ENCODE results near the gene LRIG1. TPM values are rescaled to one million over a fixed set of nuclear protein-coding genes. Genes with fewer than 3 reads are reported as not detected.

LRIG1 gene
- total RNA-seq, 3 donors from 2014 or later: 66.1 to 227 (median 131) TPM

- no peaks in the 10 kb centered on the region for H3K36me3 ChIP-seq
- no peak overlapping the region for H3K4me3 ChIP-seq
- no peak for DNase-seq (ENCODE audit: low spot score in 2 of 2)
- H3K27me3 ChIP-seq: no peaks in the 10 kb centered on the region
- intact Hi-C loops (cut with DNase I; ENCODE audit: low total_unique reads): no loop called here
- TF ChIP-seq POLR2AphosphoS5 (IDR thresholded peaks at IDR 0.05) (no peak), CTCF (IDR thresholded peaks at IDR 0.05) (no peak), POLR2A (IDR thresholded peaks at IDR 0.05) (no peak)
- no peaks in the 10 kb centered on the region for H3K4me1 ChIP-seq
- no peaks in the 10 kb centered on the region for H3K9me3 ChIP-seq
- no peak overlapping the region for H3K27ac ChIP-seq
These were observed 31.4 kb upstream of the LRIG1 start for GRCh38 chr3:66532160-66532587.

- no peak overlapping the region for H3K4me3 ChIP-seq
- intact Hi-C loops (cut with DNase I; ENCODE audit: low total_unique reads): no loop called here
- H3K4me1 ChIP-seq: no peaks in the 10 kb centered on the region
- no peaks in the 10 kb centered on the region for H3K9me3 ChIP-seq
- H3K27ac ChIP-seq: no peak overlapping the region
- TF ChIP-seq POLR2A (IDR thresholded peaks at IDR 0.05): no peak
- no peak for TF ChIP-seq POLR2AphosphoS5 (IDR thresholded peaks at IDR 0.05)
- TF ChIP-seq CTCF (IDR thresholded peaks at IDR 0.05): no peak
- no peaks in the 10 kb centered on the region for H3K36me3 ChIP-seq
- no peaks in the 10 kb centered on the region for H3K27me3 ChIP-seq
- DNase-seq (ENCODE audit: low spot score in 2 of 2): no peak
These were observed 30.4 kb upstream of the LRIG1 start for GRCh38 chr3:66531256-66531655.

- Histone ChIP-seq H3K4me3 (no peak overlapping the region), H3K27ac (no peak overlapping the region), H3K4me1 (no peaks in the 10 kb centered on the region), H3K9me3 (no peaks in the 10 kb centered on the region), H3K36me3 (no peaks in the 10 kb centered on the region), H3K27me3 (no peaks in the 10 kb centered on the region)
- intact Hi-C loops (cut with DNase I; ENCODE audit: low total_unique reads): no loop called here
- TF ChIP-seq CTCF (IDR thresholded peaks at IDR 0.05): no peak
- no peak for TF ChIP-seq POLR2AphosphoS5 (IDR thresholded peaks at IDR 0.05)
- TF ChIP-seq POLR2A (IDR thresholded peaks at IDR 0.05): no peak
- DNase-seq (ENCODE audit: low spot score in 2 of 2): no peak
These were observed 26.4 kb upstream of the LRIG1 start for GRCh38 chr3:66527246-66527645.

- Histone ChIP-seq H3K36me3 (no peaks in the 10 kb centered on the region), H3K27ac (no peak overlapping the region), H3K4me3 (no peak overlapping the region), H3K27me3 (no peaks in the 10 kb centered on the region), H3K9me3 (no peaks in the 10 kb centered on the region), H3K4me1 (no peaks in the 10 kb centered on the region)
- TF ChIP-seq POLR2A (IDR thresholded peaks at IDR 0.05) (no peak), CTCF (IDR thresholded peaks at IDR 0.05) (no peak), POLR2AphosphoS5 (IDR thresholded peaks at IDR 0.05) (no peak)
- no peak for DNase-seq (ENCODE audit: low spot score in 2 of 2)
- intact Hi-C loops (cut with DNase I; ENCODE audit: low total_unique reads): no loop called here
These were observed 24.9 kb upstream of the LRIG1 start for GRCh38 chr3:66525771-66526170.

GRCh38 chr3:66520724-66521123 is 19.9 kb upstream of the LRIG1 start:
- Histone ChIP-seq H3K9me3 (no peaks in the 10 kb centered on the region), H3K27me3 (no peaks in the 10 kb centered on the region), H3K4me1 (no peaks in the 10 kb centered on the region), H3K4me3 (no peak overlapping the region), H3K36me3 (no peaks in the 10 kb centered on the region), H3K27ac (no peak overlapping the region)
- intact Hi-C loops (cut with DNase I; ENCODE audit: low total_unique reads): no loop called here
- DNase-seq (ENCODE audit: low spot score in 2 of 2): no peak
- no peak for TF ChIP-seq POLR2AphosphoS5 (IDR thresholded peaks at IDR 0.05)
- no peak for TF ChIP-seq POLR2A (IDR thresholded peaks at IDR 0.05)
- TF ChIP-seq CTCF (IDR thresholded peaks at IDR 0.05): no peak

All from breast epithelium (tissue), 4 donors.